HFF-Myc (cell line): ENCODE results near the gene TAF8.

Experiments used
- DNase-seq: peaks from one replicate; pipeline ENCODE4 v3.0.0-alpha.2; 2011; ENCODE audit warnings: low read depth; ENCODE audit errors: extremely low read depth
- H3K4me3 ChIP-seq: replicated peaks from 2 replicates; pipeline ENCODE4 v1.5.1; 2011; ENCODE audit warnings: low read depth, mild to moderate bottlenecking, control low read depth, low read length
- TF ChIP-seq, protein P1 (sequence below): IDR thresholded peaks from 2 replicates; pipeline ENCODE4 v1.5.1; 2012; ENCODE audit warnings: mild to moderate bottlenecking, low read depth, low read length, control low read depth; ENCODE audit errors: missing control alignments

The TAF8 gene

DNA sequence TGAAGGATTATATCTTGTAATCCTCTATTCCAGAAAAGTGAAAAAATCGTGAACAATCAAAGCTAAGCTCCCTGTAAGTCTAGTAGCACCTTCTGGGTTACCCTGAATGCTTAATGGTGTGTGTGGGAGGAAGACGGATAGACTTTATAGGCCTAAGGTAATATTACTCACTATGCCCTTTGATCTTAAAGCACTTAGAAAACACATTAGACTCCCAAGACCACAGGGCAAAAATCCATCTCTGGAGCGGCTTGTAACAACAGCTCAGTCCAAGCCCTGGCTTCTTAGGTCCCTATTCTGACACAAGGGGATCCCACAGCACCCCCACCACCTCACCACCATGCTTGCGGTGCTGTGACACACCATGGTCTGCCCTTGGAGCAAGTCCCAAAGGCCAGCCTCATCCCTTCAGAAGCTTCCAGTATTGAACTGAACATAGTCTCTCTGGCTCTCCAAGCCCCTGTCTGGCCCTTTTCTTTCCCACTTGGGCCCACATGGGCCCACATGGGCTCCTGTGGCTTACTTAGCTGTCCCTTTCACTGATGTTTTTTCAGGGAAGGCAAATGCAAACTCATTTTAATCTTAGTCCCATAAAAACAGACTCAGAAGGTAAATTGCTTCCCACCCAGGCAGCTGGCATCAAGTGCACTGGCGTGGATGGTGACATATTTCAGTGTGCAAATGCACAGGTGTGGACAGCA lies 63.8 kb downstream of the TAF8 start:
- DNase-seq = peak; percentile 38
- H3K4me3 ChIP-seq = no peak overlapping the region

DNA sequence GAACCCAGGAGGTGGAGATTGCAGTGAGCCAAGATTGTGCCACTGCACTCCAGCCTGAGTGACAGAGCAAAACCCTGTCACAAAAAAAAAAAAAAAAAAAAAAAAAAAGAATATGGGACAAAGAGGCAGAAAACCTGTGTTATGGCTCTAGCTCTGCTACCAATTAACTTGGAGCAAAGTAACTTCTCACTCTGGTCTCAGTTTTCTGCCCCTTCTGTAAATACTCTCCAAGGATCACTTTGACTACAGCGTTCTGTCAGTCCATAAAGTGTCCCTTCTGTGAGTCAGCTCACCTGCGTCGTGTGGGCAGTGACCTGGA lies 67.5 kb downstream of the TAF8 start:
- DNase-seq = no peak
- H3K4me3 ChIP-seq = no peak overlapping the region
- TF ChIP-seq, protein P1, sequence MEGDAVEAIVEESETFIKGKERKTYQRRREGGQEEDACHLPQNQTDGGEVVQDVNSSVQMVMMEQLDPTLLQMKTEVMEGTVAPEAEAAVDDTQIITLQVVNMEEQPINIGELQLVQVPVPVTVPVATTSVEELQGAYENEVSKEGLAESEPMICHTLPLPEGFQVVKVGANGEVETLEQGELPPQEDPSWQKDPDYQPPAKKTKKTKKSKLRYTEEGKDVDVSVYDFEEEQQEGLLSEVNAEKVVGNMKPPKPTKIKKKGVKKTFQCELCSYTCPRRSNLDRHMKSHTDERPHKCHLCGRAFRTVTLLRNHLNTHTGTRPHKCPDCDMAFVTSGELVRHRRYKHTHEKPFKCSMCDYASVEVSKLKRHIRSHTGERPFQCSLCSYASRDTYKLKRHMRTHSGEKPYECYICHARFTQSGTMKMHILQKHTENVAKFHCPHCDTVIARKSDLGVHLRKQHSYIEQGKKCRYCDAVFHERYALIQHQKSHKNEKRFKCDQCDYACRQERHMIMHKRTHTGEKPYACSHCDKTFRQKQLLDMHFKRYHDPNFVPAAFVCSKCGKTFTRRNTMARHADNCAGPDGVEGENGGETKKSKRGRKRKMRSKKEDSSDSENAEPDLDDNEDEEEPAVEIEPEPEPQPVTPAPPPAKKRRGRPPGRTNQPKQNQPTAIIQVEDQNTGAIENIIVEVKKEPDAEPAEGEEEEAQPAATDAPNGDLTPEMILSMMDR = no peak

More for the DNA sequence above, 63.8 kb downstream of the TAF8 start:
- TF ChIP-seq, protein P1 = no peak

DNA sequence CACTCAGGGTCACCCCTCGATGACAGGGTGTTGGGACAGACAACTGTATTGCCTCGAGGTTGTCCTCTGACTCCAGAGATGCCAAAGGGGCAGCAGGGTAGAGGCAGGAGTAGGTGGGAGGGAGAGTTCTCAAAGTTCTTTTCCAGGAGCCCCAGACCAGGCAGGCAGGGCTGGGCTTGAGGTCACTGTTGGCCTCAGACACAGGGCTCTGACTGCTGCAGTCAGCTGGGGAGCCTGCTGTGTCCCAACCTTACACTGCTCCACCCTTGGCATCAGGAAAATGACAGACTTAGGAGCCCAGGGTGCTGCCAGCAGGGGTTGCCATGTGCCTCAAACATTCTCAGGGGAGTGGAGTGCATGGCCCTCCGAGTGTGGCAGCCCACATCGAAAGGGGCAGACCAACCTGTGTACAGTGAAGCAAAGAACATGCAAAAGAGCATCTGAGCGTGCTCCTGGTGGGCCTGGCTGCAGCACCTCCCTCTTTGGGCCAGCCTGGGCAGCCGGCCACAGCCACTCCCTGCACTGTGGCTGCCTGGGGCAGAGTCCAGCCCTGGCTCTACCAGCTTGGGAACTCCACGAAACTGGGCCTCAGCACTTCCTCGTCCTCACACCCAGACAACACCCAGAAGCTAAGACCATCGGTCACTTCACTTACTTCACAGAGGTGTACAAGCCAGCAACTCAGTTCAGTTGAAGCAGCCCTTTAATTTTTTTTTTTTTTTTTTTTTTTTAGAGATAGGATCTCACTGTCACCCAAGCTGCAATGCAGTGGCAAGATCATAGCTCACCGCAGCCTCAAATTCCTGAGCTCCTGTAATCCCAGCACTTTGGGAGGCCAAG lies 68.1 kb downstream of the TAF8 start:
- no peak for DNase-seq
- H3K4me3 ChIP-seq = no peak overlapping the region
- TF ChIP-seq, protein P1 = no peak

DNA sequence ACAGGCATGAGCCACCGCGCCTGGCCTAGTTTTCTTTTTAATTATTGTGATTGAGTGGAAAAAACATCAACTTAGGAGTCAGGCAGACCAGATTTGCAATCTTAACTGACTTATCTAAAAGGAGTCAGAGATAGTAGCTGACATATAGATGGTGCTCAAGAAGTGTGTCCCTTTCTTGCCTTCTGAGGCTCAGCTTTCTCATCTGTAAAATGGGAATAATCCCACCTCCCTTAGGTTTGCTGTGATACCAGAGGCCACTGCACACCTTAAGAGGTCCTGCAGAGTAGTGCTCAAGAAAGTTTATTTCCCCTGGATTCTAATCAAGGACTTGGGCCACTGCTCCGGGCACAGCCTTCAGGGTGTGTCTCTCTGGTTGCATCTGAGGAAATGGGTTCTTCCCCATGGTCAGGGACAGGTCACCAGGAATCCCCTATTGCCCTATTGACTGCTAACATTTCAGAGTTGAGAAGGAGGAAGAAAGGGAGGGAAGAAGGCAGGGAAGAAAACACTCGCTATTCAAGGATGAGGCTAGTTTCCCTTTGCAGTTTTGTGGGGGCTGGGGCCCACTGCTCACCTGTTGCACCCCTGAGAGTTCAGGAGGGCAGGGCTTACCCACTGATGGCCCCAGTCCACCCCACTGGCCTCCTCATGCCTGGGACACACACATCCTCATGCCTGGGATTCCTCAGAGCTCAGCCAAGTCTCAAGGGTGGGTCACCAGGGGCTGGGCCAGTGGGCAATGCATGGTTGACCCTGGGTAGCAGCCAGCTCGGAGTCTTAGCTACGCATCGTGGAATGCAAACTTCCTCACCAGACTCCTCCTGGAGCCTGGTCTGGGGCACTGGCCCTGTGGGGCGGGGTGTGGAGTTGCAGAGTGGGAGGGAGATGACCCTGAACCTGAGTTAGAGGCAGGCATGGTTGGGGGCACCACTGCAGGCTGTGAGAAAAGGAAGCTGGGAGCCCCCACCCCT lies 70.9 kb downstream of the TAF8 start:
- TF ChIP-seq, protein P1 = no peak
- H3K4me3 ChIP-seq = no peak overlapping the region
- no peak for DNase-seq

DNA sequence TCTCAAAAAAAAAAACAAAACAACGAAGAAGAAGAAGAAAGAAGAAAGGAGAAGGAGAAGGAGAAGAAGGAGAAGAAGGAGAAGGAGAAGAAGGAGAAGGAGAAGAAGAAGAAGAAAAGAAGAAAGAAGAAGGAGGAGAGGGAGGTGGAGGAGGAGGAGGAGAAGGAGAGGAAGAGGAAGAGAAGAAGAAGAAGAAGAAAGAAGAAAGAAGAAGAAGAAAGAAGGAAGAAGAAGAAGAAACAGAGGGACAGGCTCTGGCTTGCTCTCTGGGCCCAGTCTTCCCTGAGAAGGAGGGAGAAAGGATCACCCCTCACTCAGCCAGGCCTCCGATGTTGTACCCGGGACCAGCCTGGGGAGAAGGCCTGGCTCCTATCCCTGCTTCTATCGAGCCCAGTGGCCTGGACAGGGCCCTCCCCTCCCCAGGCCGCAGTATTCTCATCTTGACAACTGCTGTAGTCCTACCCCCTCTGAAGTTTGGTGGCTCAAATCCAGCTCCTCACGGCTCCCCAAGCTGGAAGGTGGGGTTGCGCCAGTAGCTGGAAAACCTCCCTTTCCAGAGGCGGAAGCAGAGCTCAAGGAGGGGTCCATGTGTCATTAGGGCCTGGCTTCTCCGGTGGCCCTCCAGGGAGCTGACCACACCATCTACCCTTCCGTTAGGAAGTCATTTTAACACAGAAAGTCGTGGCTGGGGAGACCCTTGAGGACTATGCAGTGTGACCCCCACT lies 73.2 kb downstream of the TAF8 start:
- H3K4me3 ChIP-seq = no peak overlapping the region
- no peak for DNase-seq
- TF ChIP-seq, protein P1 = no peak

DNA sequence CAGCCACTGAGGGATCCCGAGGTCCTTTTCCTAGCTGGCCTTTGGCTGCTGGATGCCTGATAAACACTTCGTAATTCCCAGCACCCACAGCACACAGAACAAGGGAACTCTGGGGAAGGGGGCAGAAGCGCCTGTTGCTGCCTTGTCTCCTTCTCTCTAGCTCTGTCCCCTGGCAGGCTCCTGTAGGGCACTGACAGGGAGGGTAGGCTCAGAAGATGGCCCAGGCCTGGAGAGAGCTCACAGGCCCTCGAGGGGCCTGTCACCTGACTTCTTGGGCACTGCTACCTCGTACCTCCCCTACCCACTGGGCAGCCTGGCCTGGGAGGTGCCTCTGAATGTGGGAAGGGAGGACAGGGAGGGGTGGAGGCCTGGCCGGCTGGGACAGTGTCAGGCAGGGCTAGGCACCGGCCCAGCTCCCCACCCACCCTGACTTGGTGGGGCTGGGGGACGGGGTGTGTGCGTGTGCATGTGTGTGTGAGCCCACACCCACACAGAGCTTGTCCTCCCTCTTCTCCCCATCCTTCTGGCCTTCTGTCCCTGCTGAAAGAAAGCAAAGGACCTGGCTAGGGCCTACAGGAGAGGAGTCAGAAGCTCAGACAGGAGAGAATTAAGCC lies 74.0 kb downstream of the TAF8 start:
- DNase-seq = no peak

More for the DNA sequence above, 74.0 kb downstream of the TAF8 start:
- TF ChIP-seq, protein P1 = no peak
- no peak overlapping the region for H3K4me3 ChIP-seq
